GM21576 (cell line): ENCODE results near the gene FGFBP2.

Source experiments
- ATAC-seq: cut with Tn5 transposase; IDR thresholded peaks from one replicate; pipeline ENCODE4 v1.9.1; 2021; ENCODE audit warnings: mild to moderate bottlenecking, moderate library complexity; ENCODE audit not compliant: unreplicated experiment

FGFBP2 gene

GRCh38 chr4:15968551-15969300 lies 5.8 kb upstream of the FGFBP2 start:
- ATAC-seq = no peak

GRCh38 chr4:15965325-15965724 lies 2.4 kb upstream of the FGFBP2 start:
- no peak for ATAC-seq

- no peak for ATAC-seq
Observed at GRCh38 chr4:15964159-15964558, 1.2 kb upstream of the FGFBP2 start.

GRCh38 chr4:15963576-15963975 lies 601 bp upstream of the FGFBP2 start:
- ATAC-seq = peak; percentile 83

GRCh38 chr4:15961781-15962510 lies 1.0 kb downstream of the FGFBP2 start:
- ATAC-seq = no peak

- ATAC-seq = no peak
Observed at GRCh38 chr4:15958562-15958961, 4.4 kb downstream of the FGFBP2 start.

- peak; percentile 88 for ATAC-seq
Observed at GRCh38 chr4:15956179-15956850, 6.7 kb downstream of the FGFBP2 start.

- no peak for ATAC-seq
Observed at GRCh38 chr4:15955670-15956069, 7.3 kb downstream of the FGFBP2 start.

- no peak for ATAC-seq
Observed at GRCh38 chr4:15953625-15954024, 9.3 kb downstream of the FGFBP2 start.

GRCh38 chr4:15951781-15952180 lies 11.2 kb downstream of the FGFBP2 start:
- ATAC-seq = no peak

GRCh38 chr4:15948826-15949225 lies 14.1 kb downstream of the FGFBP2 start:
- no peak for ATAC-seq

GRCh38 chr4:15947684-15948083 lies 15.3 kb downstream of the FGFBP2 start:
- no peak for ATAC-seq

- ATAC-seq = no peak
Observed at GRCh38 chr4:15945516-15945915, 17.5 kb downstream of the FGFBP2 start.

- ATAC-seq = no peak
Observed at GRCh38 chr4:15944895-15945294, 18.1 kb downstream of the FGFBP2 start.

GRCh38 chr4:15942283-15942682 lies 20.7 kb downstream of the FGFBP2 start:
- ATAC-seq = no peak

GRCh38 chr4:15938640-15939039 lies 24.3 kb downstream of the FGFBP2 start, which contains the start of gene FGFBP1:
Gene FGFBP1, minus strand, starts transcription at chr4:15938740. Its CDS starts 2,108 bp downstream, at chr4:15936632.
- ATAC-seq = no peak

GRCh38 chr4:15938182-15938581 lies 24.8 kb downstream of the FGFBP2 start:
- ATAC-seq = no peak

- ATAC-seq = no peak
Observed at GRCh38 chr4:15936495-15936894, 26.5 kb downstream of the FGFBP2 start.

- no peak for ATAC-seq
Observed at GRCh38 chr4:15935504-15936402, 27.2 kb downstream of the FGFBP2 start.

GRCh38 chr4:15934259-15934658 lies 28.7 kb downstream of the FGFBP2 start:
- no peak for ATAC-seq
